ENCODE data around the gene TFAP2D.

DNA sequence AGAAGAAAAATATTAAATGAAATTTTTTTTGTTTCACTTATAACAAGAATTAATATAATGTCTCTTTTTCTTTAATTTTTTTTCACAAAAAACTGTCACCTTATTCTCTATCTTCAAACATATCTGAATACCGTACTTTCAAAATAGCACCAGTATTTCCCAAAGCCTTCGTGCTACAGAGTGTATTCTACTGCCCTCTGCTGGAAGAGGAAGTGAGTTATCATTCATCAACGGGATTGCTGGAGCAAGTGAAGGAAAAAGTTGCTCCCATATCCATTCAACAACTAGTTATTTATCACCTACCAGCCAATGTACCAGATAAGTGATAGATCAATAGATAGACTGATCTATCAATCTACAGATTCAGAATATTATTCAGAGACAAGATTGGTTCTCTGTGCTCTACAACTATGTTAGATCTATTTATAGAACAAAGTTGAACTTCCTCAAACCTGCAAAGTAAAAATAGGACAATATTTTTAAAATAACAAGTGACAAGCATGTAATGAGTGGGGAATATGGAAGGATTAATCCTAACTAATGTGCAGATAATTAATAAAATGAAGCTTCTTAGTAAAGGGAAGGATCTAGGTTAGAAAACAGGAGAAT, 78.7 kb downstream of the TFAP2D start:
- TF ChIP-seq, protein P1, sequence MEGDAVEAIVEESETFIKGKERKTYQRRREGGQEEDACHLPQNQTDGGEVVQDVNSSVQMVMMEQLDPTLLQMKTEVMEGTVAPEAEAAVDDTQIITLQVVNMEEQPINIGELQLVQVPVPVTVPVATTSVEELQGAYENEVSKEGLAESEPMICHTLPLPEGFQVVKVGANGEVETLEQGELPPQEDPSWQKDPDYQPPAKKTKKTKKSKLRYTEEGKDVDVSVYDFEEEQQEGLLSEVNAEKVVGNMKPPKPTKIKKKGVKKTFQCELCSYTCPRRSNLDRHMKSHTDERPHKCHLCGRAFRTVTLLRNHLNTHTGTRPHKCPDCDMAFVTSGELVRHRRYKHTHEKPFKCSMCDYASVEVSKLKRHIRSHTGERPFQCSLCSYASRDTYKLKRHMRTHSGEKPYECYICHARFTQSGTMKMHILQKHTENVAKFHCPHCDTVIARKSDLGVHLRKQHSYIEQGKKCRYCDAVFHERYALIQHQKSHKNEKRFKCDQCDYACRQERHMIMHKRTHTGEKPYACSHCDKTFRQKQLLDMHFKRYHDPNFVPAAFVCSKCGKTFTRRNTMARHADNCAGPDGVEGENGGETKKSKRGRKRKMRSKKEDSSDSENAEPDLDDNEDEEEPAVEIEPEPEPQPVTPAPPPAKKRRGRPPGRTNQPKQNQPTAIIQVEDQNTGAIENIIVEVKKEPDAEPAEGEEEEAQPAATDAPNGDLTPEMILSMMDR (IDR thresholded peaks at IDR 0.05), result peak in 2 of 3 donors; percentile 38 to 42
- TF ChIP-seq POLR2AphosphoS5 (IDR thresholded peaks at IDR 0.05) (no peak), POLR2A (IDR thresholded peaks at IDR 0.05) (no peak)

Data from breast epithelium (tissue), 3 donors.